ENCODE measurements around the gene PPP2R1B.

DNA sequence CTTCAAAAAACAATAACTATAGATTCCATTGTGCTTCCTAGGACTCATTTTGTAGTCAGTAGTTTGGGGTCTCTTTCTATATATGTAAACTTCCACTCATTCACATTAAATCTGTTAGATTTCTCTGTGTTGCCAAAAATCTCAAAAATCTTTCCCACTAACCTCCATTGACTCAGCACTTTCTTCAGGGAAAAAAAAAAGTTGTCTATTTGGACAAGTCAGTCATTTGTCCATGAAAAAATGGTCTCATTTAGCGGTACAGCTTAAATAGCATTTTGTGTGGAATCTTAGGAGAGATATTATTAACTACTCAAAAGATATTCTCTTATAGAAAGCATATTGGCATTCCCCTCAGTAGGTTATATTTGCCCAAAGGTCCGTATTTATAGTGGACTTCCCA is 81.9 kb downstream of the PPP2R1B start:
- TF ChIP-seq, protein P1, sequence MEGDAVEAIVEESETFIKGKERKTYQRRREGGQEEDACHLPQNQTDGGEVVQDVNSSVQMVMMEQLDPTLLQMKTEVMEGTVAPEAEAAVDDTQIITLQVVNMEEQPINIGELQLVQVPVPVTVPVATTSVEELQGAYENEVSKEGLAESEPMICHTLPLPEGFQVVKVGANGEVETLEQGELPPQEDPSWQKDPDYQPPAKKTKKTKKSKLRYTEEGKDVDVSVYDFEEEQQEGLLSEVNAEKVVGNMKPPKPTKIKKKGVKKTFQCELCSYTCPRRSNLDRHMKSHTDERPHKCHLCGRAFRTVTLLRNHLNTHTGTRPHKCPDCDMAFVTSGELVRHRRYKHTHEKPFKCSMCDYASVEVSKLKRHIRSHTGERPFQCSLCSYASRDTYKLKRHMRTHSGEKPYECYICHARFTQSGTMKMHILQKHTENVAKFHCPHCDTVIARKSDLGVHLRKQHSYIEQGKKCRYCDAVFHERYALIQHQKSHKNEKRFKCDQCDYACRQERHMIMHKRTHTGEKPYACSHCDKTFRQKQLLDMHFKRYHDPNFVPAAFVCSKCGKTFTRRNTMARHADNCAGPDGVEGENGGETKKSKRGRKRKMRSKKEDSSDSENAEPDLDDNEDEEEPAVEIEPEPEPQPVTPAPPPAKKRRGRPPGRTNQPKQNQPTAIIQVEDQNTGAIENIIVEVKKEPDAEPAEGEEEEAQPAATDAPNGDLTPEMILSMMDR (optimal IDR thresholded peaks at IDR 0.05 in 1 of 3, IDR thresholded peaks at IDR 0.05 in 1 of 3, conservative IDR thresholded peaks at IDR 0.05 in 1 of 3; ENCODE audit: extremely low read depth in 1 of 3, insufficient read depth in 2 of 3, low read length in 3 of 3): no peak
- no peak for TF ChIP-seq EZH2 (IDR thresholded peaks at IDR 0.05; ENCODE audit: low read length)
